HCT116 (cell line): ENCODE measurements around the gene ACAD8. TPM values are rescaled to one million over a fixed set of nuclear protein-coding genes. Genes with fewer than 3 reads are reported as not detected.

Source experiments
- ATAC-seq: fragments of 200-7000 bp; cut with Tn5 transposase; 2 replicates; pipeline ENCODE4 v1.9.1; 2020; ENCODE audit warnings: mild to moderate bottlenecking, moderate library complexity
- BruUV-seq: library from RNA; stranded (reverse); fragments of 400-500 nt; replicated peaks from 2 replicates; lab custom pipeline; 2021; lab: Mats Ljungman, UMichigan
- CTCF ChIA-PET: fragments of 300-600 bp; sonication (Branson Sonifier 250); formaldehyde crosslinking; loops from one replicate; lab custom pipeline; 2021; ENCODE audit warnings: antibody characterized with exemption; lab: Charles Lee
- POLR2A ChIA-PET: fragments of 300-600, 350-600 bp; sonication (Branson Sonifier 250); formaldehyde crosslinking; loops from one replicate; lab custom pipeline; 2021; ENCODE audit warnings: antibody characterized with exemption; lab: Charles Lee
- RAD21 ChIA-PET, 2 experiments: fragments of 300-600 bp; sonication (Branson Sonifier 250); formaldehyde crosslinking; loops; one replicate each; lab custom pipeline; 2023; ENCODE audit warnings: low total read pairs in 2 of 2; ENCODE audit not compliant: uncharacterized antibody in 2 of 2, unreplicated experiment in 2 of 2, low non-redundant PET in 1 of 2; lab: Charles Lee
- DNase-seq: peaks from one replicate; pipeline ENCODE4 v3.0.0-alpha.2; 2010; ENCODE audit warnings: low read depth, low spot score
- H2AFZ ChIP-seq: fragments of 200-600 bp; shearing (Covaris generic), sonication (generic); 2 replicates; pipeline ENCODE4 v1.6.1; 2017; ENCODE audit warnings: low read depth, mixed run types, mixed read lengths, antibody characterized with exemption, low read length; ENCODE audit not compliant: poor library complexity, severe bottlenecking
- H3K27ac ChIP-seq: 2 replicates; pipeline ENCODE4 v1.5.1; 2012; ENCODE audit warnings: low read depth, low read length
- H3K27me3 ChIP-seq: fragments of 200-600 bp; sonication (generic); 2 replicates; pipeline ENCODE4 v1.6.1; 2016; ENCODE audit warnings: mixed run types, low read length, mixed read lengths; ENCODE audit not compliant: insufficient read depth
- H3K36me3 ChIP-seq, 2 experiments: fragments of 200-500 bp in 1 of 2; fragments of 200-600 bp in 1 of 2; sonication (Bioruptor generic) in 1 of 2; sonication (generic) in 1 of 2; 2 replicates each; pipeline versions ENCODE4 v1.5.1 to v1.6.1; 2014 to 2016; ENCODE audit warnings: low read length in 2 of 2, inconsistent platforms in 1 of 2, mixed read lengths in 1 of 2, mixed run types in 1 of 2; ENCODE audit not compliant: insufficient read depth in 2 of 2, control insufficient read depth in 1 of 2
- H3K4me1 ChIP-seq, 2 experiments: fragments of 200-600 bp in 1 of 2; sonication (generic) in 1 of 2; 2 replicates each; pipeline versions ENCODE4 v1.5.1 to v1.6.1; 2012 to 2017; ENCODE audit warnings: low read length in 2 of 2, inconsistent platforms in 1 of 2, mild to moderate bottlenecking in 1 of 2, mixed read lengths in 1 of 2, mixed run types in 1 of 2, moderate library complexity in 1 of 2; ENCODE audit not compliant: insufficient read depth in 2 of 2, control insufficient read depth in 1 of 2
- H3K4me2 ChIP-seq: fragments of 200-600 bp; sonication (generic); 2 replicates; pipeline ENCODE4 v1.6.1; 2017; ENCODE audit warnings: mixed run types, low read length, mixed read lengths
- H3K4me3 ChIP-seq, 2 experiments: fragments of 200-600 bp in 1 of 2; sonication (generic) in 1 of 2; replicated peaks in 1 of 2; 2 replicates each; pipeline ENCODE4 v1.5.1; 2011 to 2016; ENCODE audit warnings: low read length in 2 of 2, control low read depth in 1 of 2, low read depth in 1 of 2, mild to moderate bottlenecking in 1 of 2, mixed read lengths in 1 of 2, mixed run types in 1 of 2
- H3K79me2 ChIP-seq: fragments of 200-600 bp; sonication (generic); 2 replicates; pipeline ENCODE4 v1.6.1; 2017; ENCODE audit warnings: mild to moderate bottlenecking, mixed run types, low read length, moderate library complexity, mixed read lengths; ENCODE audit not compliant: insufficient read depth
- H3K9ac ChIP-seq: fragments of 200-600 bp; sonication (generic); 2 replicates; pipeline ENCODE4 v1.6.1; 2016; ENCODE audit warnings: low read length, mixed read lengths
- H3K9me2 ChIP-seq: fragments of 200-600 bp; sonication (generic), shearing (Covaris generic); 2 replicates; pipeline ENCODE4 v1.6.1; 2017; ENCODE audit warnings: mixed run types, mild to moderate bottlenecking, moderate library complexity; ENCODE audit not compliant: insufficient read depth
- H3K9me3 ChIP-seq, 2 experiments: fragments of 200-500 bp in 1 of 2; fragments of 200-600 bp in 1 of 2; sonication (Bioruptor generic) in 1 of 2; sonication (generic) in 1 of 2; 2 replicates each; pipeline ENCODE4 v1.6.1; 2014 to 2017; ENCODE audit warnings: low read length in 2 of 2, mixed read lengths in 2 of 2, inconsistent platforms in 1 of 2, low read depth in 1 of 2, mild to moderate bottlenecking in 1 of 2, mixed run types in 1 of 2, moderate library complexity in 1 of 2; ENCODE audit not compliant: control insufficient read depth in 1 of 2, insufficient read depth in 1 of 2
- H4K20me1 ChIP-seq: fragments of 200-600 bp; sonication (generic), shearing (Covaris generic); 2 replicates; pipeline ENCODE4 v1.6.1; 2017; ENCODE audit warnings: mixed run types, mild to moderate bottlenecking, moderate library complexity; ENCODE audit not compliant: insufficient read depth
- ATF3 ChIP-seq: IDR thresholded peaks from 2 replicates; pipeline ENCODE4 v1.6.1; 2012
- CBX3 ChIP-seq: IDR thresholded peaks from 2 replicates; pipeline ENCODE4 v1.6.1; 2012; ENCODE audit warnings: low read depth
- ELF1 ChIP-seq: IDR thresholded peaks from 2 replicates; pipeline ENCODE4 v1.6.1; 2012; ENCODE audit warnings: low read depth, borderline replicate concordance
- EZH2phosphoT487 ChIP-seq: fragments of 200-600 bp; IDR thresholded peaks from 2 replicates; pipeline ENCODE4 v1.6.1; 2018; ENCODE audit warnings: antibody characterized with exemption, borderline replicate concordance
- REST ChIP-seq: IDR thresholded peaks from 2 replicates; pipeline ENCODE4 v1.6.1; 2012; ENCODE audit warnings: low read depth
- SIN3A ChIP-seq: IDR thresholded peaks from 2 replicates; pipeline ENCODE4 v1.6.1; 2012; ENCODE audit warnings: low read depth
- SRF ChIP-seq: IDR thresholded peaks from 2 replicates; pipeline ENCODE4 v1.6.1; 2012; ENCODE audit warnings: low read depth
- TCF7L2 ChIP-seq: IDR thresholded peaks from 2 replicates; pipeline ENCODE4 v1.7.0; 2011; ENCODE audit warnings: borderline replicate concordance, inconsistent platforms; ENCODE audit not compliant: insufficient read depth, insufficient read length; ENCODE audit errors: extremely low read depth
- YY1 ChIP-seq: IDR thresholded peaks from 2 replicates; pipeline ENCODE4 v1.6.1; 2011; ENCODE audit warnings: low read length, low read depth, moderate library complexity, mild to moderate bottlenecking; ENCODE audit not compliant: insufficient replicate concordance; ENCODE audit errors: extremely low read depth
- ZFX ChIP-seq: fragments of 450-650 bp; IDR thresholded peaks from 2 replicates; pipeline ENCODE4 v1.6.1; 2017
- ZNF274 ChIP-seq: fragments of 200-500 bp; sonication (Bioruptor generic); IDR thresholded peaks from 2 replicates; pipeline ENCODE4 v1.6.1; 2014; ENCODE audit warnings: mild to moderate bottlenecking, low read depth, low read length, inconsistent platforms
- intact Hi-C: fragments of 100-400 bp; cut with micrococcal nuclease; formaldehyde crosslinking; loops from 2 replicates; pipeline ENCODE4 v1.10.0; 2022
- total RNA-seq: library from RNA; stranded (reverse); gene quantifications from one replicate; pipeline ENCODE4 v1.2.1, GENCODE V29; 2021; ENCODE audit not compliant: unreplicated experiment
- TF ChIP-seq, protein P1 (sequence below): IDR thresholded peaks from 2 replicates; pipeline ENCODE4 v1.6.1; 2012

ACAD8 gene
- total RNA-seq, 1 experiment from 2014 or later = 21.0 TPM

DNA sequence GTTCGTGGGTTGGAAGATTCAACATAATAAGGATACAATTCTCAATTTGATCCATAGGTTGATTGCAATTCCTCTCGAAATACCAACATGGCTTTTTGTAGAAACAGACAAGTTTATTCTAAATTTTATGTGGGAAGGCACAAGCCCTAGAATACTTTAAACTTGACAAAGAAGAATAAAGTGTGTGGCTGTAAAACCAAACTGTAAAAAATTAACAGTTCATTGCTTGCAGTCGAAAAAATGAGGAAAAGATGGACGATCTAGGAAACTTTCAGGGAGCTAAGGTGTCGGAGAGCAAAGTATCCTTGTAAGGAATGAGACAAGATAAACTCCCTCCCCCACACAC lies 21.8 kb downstream of the ACAD8 start:
- no peak overlapping the region for H3K4me2 ChIP-seq
- POLR2A ChIA-PET = no interaction called here

More for the DNA sequence above, 21.8 kb downstream of the ACAD8 start:
- Histone ChIP-seq H3K79me2 (no peaks in the 10 kb centered on the region), H2AFZ (no peak overlapping the region), H4K20me1 (no peaks in the 10 kb centered on the region), H3K4me3 (no peak overlapping the region), H3K4me1 (no peaks in the 10 kb centered on the region), H3K9me2 (no peaks in the 10 kb centered on the region), H3K27me3 (no peaks in the 10 kb centered on the region), H3K27ac (no peak overlapping the region), H3K36me3 (no peaks in the 10 kb centered on the region), H3K9ac (no peak overlapping the region), H3K9me3 (no peaks in the 10 kb centered on the region)
- ATAC-seq = no peak
- CTCF ChIA-PET = no interaction called here
- TF ChIP-seq REST (no peak), CBX3 (no peak), YY1 (no peak), ELF1 (no peak), ZNF274 (no peak), EZH2phosphoT487 (no peak), TCF7L2 (no peak), SIN3A (no peak), ZFX (no peak), ATF3 (no peak), SRF (no peak)
- TF ChIP-seq, protein P1, sequence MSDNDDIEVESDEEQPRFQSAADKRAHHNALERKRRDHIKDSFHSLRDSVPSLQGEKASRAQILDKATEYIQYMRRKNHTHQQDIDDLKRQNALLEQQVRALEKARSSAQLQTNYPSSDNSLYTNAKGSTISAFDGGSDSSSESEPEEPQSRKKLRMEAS = no peak
- no peak for DNase-seq
- RAD21 ChIA-PET = no interaction called here
- no TSS peak for BruUV-seq
- intact Hi-C loops = no loop called here
